EH (cell line): ENCODE results near the gene NR5A1.

Experiments used
- DNase-seq: peaks from one replicate; pipeline ENCODE4 v3.0.0-alpha.2; 2015; ENCODE audit warnings: low read depth

The NR5A1 gene

DNA sequence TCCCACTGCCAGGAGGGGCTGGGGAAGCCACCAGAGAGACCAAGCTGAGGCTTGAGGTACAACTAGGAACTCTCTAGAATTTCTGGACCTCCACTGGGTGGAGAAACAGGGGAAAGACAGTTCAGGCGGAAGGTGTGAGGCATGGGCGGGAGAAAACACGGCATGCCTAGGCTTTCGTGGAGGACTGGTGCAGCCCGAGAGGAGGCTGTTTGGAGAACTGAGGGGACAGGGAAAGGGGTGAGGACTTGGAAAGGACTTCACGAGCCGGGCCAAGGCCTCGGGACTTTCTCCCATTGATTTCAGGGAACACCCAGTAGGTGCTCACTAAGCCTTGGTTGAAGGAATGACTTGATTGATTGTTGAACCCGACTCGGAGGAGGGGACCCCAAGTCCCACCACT is 66.4 kb downstream of the NR5A1 start:
- no peak for DNase-seq

DNA sequence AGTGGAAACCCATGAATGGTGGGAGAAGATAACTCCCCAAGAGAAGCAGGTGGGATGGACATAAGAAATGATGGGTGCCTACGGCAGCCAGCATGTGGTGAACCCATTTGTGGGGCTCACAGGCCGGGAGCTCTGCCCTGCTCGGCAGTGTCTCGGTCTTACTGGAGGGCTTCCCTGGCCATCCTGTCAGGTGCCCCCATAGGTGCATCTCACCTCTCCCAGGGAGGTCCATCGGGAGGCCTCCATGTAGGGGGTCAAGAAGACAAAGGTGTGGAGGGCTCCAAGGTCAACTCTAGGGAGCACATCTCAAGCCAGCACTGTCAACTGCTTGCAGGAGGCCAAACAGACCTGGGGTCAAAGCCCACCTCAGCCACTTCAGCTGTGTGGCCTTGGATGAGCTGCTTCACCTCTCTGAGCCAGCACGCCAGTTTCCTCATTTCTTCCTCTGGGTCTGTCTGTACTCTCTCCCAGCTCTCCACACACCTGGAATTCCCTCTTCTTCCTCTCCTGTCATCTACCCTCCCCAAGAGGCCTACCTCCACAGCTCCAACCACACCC is 67.4 kb downstream of the NR5A1 start:
- DNase-seq: no peak

DNA sequence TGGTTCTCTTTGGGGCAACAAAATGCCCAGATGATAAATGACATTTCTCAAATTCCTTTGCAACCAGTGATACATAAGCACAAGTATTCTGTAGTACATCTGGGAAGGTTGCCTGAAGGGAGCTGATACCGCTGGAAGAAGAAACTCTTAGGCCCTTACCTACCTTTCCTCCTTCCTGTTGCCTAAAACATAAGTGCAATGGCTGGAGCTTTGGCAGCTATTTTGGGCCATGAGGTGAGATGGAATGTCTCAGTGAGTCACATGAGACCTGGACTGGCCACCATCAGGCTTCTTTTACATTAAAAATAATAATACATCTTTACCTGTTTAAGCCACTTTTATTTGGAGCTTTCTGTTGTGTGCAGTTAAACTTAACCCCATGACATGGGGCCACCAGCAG is 68.1 kb downstream of the NR5A1 start:
- DNase-seq: no peak

DNA sequence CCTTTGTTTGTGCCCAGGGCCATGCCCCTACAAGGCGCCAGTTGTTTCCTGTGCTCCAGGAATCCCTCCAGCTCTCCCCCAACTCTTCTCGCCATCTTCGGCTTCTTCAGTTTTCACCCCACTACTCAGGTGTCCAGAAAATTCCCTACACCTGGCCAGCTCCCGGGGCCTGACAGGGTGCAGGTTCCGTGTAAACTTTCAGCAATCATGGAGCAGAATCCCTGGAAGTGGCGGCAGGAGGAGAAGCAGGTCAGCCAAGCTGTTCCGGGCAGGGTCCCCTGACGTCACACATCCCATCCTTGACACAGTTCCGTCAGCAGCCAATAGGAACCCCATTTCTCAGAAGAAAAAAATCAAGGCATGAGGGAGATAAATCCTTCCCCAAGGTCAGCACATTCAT is 69.1 kb downstream of the NR5A1 start:
- no peak for DNase-seq

- no peak for DNase-seq
Measured at GRCh38 chr9:124437086-124437485, 70.1 kb downstream of the NR5A1 start.

- no peak for DNase-seq
Measured at GRCh38 chr9:124436320-124436719, 70.9 kb downstream of the NR5A1 start.
